ENCODE data around the gene HSPB6.

The HSPB6 gene

DNA sequence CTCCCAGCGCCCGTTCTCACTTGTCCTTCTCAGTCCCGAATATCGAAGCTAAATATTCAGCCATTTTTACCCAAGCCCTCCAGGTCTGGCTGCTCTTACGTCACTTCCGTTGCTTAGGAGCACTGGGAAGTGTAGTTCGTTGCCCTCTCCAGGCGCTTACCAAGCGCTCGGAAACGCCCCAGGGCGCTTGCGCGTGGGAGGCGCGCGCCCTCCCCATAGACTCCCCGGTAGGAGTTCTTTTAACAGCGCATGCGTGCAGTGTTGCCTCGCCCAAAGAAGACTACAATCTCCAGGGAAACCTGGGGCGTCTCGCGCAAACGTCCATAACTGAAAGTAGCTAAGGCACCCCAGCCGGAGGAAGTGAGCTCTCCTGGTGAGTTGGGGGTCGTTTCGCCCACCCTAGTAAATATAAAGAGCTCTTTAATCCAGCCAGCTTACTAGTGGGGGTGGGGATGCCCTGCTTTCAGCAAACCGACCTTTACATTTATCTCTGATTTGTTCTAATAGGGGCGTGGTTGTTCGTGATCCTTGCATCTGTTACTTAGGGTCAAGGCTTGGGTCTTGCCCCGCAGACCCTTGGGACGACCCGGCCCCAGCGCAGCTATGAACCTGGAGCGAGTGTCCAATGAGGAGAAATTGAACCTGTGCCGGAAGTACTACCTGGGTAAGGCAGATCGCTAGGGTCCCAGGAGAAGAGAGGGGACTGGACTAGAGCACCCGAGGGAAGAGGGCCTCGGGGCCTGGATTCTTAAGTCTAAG, 11.3 kb downstream of the HSPB6 start, which contains the start of the genes PSENEN and U2AF1L4:
TSS of gene PSENEN (plus strand) at position 324 of the 759 bp plus-strand sequence. CDS start at position 604, 280 bp downstream.
TSS of gene U2AF1L4 (minus strand) at position 91 of the 759 bp plus-strand sequence. CDS start at position 64, 27 bp downstream.
- peaks cover 13% of the 10 kb centered on the region for H3K4me1 ChIP-seq (ENCODE audit: control insufficient read depth, insufficient read depth, low read length)
- H3K27me3 ChIP-seq (ENCODE audit: control insufficient read depth, insufficient read depth, low read length, poor library complexity, severe bottlenecking): no peaks in the 10 kb centered on the region
- peak within 1 kb of the TSS; percentile 82 for H3K4me3 ChIP-seq (ENCODE audit: insufficient read depth, low read depth, low read length)
- 1% methylated on average over 40 of the region's 40 CpGs for WGBS, 2 experiments
- no peaks in the 10 kb centered on the region for H3K9me3 ChIP-seq (ENCODE audit: control insufficient read depth, low read length)
- H3K27ac ChIP-seq (ENCODE audit: insufficient read depth, low read depth, low read length, poor library complexity, severe bottlenecking): peak within 1 kb of the TSS; percentile 99
- no peaks in the 10 kb centered on the region for H3K36me3 ChIP-seq (ENCODE audit: control insufficient read depth, insufficient read depth, low read length)

DNA sequence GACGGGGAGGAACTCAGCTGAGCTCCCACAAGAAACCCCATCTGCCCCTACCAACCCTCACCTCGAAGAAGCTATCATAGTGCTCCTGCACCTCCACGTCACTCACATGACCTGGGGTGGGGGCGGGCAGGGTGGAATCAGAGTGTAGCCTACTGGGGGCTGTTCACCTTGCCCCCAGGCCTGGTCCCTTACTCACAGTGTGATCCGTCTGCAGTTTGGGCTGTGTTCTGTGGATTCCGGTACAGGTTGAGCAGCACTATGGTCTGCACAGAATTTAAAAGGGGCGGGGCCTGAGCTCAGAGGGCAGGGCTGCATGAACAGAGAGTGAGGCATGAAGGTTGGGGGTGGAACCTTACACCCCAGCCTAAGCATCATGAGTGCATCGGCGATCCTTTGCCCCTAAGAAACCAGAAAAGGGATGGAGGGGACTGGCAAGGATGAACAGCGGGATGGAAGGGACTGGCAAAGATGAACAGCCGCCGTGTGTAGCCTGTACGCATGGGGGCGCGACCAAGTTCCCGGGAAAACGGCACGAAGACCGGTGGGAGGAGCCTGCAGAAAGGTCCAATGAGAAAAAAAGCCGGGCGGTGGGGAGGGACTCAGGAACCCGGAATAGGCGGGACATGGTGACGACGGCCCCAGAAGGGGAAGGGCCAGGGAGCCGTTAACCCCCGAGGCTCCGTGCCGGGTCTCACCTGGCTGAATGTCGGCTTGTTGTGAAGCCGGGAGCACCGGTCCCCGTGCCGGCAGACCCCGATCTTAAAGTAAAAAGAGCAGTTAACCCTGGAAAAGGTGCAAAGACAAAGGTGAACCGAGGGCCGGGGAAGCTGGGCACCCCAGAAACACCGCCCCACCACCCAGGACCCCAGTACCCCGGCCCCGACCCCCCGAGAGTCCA, 12.2 kb downstream of the HSPB6 start:
- peak overlapping the region; percentile 82 for H3K4me3 ChIP-seq (ENCODE audit: insufficient read depth, low read depth, low read length)
- no peaks in the 10 kb centered on the region for H3K36me3 ChIP-seq (ENCODE audit: control insufficient read depth, insufficient read depth, low read length)
- H3K4me1 ChIP-seq (ENCODE audit: control insufficient read depth, insufficient read depth, low read length): peaks cover 16% of the 10 kb centered on the region
- H3K9me3 ChIP-seq (ENCODE audit: control insufficient read depth, low read length): no peaks in the 10 kb centered on the region
- peak overlapping the region; percentile 99 for H3K27ac ChIP-seq (ENCODE audit: insufficient read depth, low read depth, low read length, poor library complexity, severe bottlenecking)
- H3K27me3 ChIP-seq (ENCODE audit: control insufficient read depth, insufficient read depth, low read length, poor library complexity, severe bottlenecking): no peaks in the 10 kb centered on the region
- 10% methylated on average over 41 of the region's 41 CpGs for WGBS, 2 experiments

DNA sequence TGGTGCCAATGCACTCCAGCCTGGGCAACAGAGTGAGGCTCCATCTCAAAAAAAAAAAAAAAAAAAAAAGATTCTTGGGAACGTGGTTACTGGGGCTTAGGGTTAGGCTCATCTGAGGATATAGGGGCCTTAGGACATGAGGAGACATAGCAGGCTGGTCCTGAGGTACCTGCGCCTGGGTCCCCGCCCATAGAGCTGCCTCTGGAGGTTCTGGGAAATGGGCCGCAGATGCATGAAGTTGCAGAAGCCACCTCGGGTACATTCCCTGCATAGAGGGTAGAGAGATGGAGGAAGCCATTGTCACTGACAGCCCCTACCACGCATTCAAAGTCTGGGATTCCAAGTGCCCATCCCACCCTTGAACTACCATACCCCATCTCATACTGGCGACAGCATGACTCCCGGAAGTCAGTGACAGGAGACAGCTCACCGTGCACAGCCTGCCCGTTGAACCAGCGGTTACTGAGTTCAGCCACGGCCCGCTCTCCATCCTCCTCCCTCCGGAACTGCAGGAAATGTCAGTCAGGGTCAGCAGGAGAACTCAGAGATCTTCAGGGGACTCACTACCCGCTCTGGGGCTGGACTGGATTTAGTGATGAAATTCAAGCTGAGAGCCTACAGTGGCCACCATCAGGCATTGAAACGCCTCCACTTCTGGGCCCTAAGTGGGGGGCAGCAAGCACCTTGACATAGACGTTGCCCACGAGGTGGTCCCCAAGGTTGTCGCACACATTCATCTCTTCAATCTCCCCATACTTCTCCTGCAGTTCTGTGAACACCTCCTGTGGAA, 13.0 kb downstream of the HSPB6 start:
- Histone ChIP-seq H3K27me3 (ENCODE audit: control insufficient read depth, insufficient read depth, low read length, poor library complexity, severe bottlenecking) (no peaks in the 10 kb centered on the region), H3K4me1 (ENCODE audit: control insufficient read depth, insufficient read depth, low read length) (peaks cover 16% of the 10 kb centered on the region), H3K4me3 (ENCODE audit: insufficient read depth, low read depth, low read length) (peak overlapping the region; percentile 82), H3K36me3 (ENCODE audit: control insufficient read depth, insufficient read depth, low read length) (no peaks in the 10 kb centered on the region), H3K9me3 (ENCODE audit: control insufficient read depth, low read length) (no peaks in the 10 kb centered on the region), H3K27ac (ENCODE audit: insufficient read depth, low read depth, low read length, poor library complexity, severe bottlenecking) (no peak overlapping the region)
- WGBS, 2 experiments: 91 to 93% methylated on average over 19 of the region's 19 CpGs

- H3K27me3 ChIP-seq (ENCODE audit: control insufficient read depth, insufficient read depth, low read length, poor library complexity, severe bottlenecking): no peaks in the 10 kb centered on the region
- no peak within 1 kb of the TSS for H3K27ac ChIP-seq (ENCODE audit: insufficient read depth, low read depth, low read length, poor library complexity, severe bottlenecking)
- no peak within 1 kb of the TSS for H3K4me3 ChIP-seq (ENCODE audit: insufficient read depth, low read depth, low read length)
Observed at GRCh38 chr19:35742121-35742724, 14.6 kb downstream of the HSPB6 start, which contains the start of gene IGFLR1. Gene IGFLR1 (minus strand): TSS chr19:35742452. CDS start chr19:35741180, 1,272 bp downstream.

DNA sequence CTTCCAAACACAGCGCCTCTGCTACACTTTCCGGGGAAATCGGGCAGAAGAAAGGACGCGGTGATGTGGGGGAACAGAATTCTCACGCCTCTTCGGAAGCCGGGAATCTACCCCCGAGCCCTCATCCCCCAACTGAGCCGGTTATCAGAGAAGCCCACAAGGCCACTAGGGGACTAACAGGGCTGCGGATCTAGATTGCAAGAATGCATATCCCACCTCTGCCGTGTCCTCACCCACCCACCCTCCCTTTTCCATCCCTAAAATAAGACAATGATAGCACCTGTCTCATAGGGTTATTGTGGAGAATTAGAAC, 15.7 kb downstream of the HSPB6 start:
- 1% methylated on average over 11 to 12 of the region's 12 CpGs for WGBS, 2 experiments
- Histone ChIP-seq H3K4me3 (ENCODE audit: insufficient read depth, low read depth, low read length) (peak overlapping the region; percentile 77), H3K4me1 (ENCODE audit: control insufficient read depth, insufficient read depth, low read length) (peaks cover 16% of the 10 kb centered on the region), H3K36me3 (ENCODE audit: control insufficient read depth, insufficient read depth, low read length) (peaks cover 13% of the 10 kb centered on the region), H3K9me3 (ENCODE audit: control insufficient read depth, low read length) (no peaks in the 10 kb centered on the region), H3K27ac (ENCODE audit: insufficient read depth, low read depth, low read length, poor library complexity, severe bottlenecking) (peak overlapping the region; percentile 95), H3K27me3 (ENCODE audit: control insufficient read depth, insufficient read depth, low read length, poor library complexity, severe bottlenecking) (no peaks in the 10 kb centered on the region)

More at GRCh38 chr19:35742121-35742724, 14.6 kb downstream of the HSPB6 start, which contains the start of gene IGFLR1:
- H3K36me3 ChIP-seq (ENCODE audit: control insufficient read depth, insufficient read depth, low read length): peaks cover 8% of the 10 kb centered on the region
- H3K4me1 ChIP-seq (ENCODE audit: control insufficient read depth, insufficient read depth, low read length): peaks cover 16% of the 10 kb centered on the region
- WGBS, 2 experiments: 95 to 96% methylated on average over 9 of the region's 9 CpGs
- no peaks in the 10 kb centered on the region for H3K9me3 ChIP-seq (ENCODE audit: control insufficient read depth, low read length)

- peaks cover 13% of the 10 kb centered on the region for H3K36me3 ChIP-seq (ENCODE audit: control insufficient read depth, insufficient read depth, low read length)
- WGBS, 2 experiments: 0% methylated on average over 63 of the region's 63 CpGs
- H3K27me3 ChIP-seq (ENCODE audit: control insufficient read depth, insufficient read depth, low read length, poor library complexity, severe bottlenecking): no peaks in the 10 kb centered on the region
- no peaks in the 10 kb centered on the region for H3K9me3 ChIP-seq (ENCODE audit: control insufficient read depth, low read length)
- peaks cover 16% of the 10 kb centered on the region for H3K4me1 ChIP-seq (ENCODE audit: control insufficient read depth, insufficient read depth, low read length)
- peak overlapping the region; percentile 95 for H3K27ac ChIP-seq (ENCODE audit: insufficient read depth, low read depth, low read length, poor library complexity, severe bottlenecking)
- peak overlapping the region; percentile 77 for H3K4me3 ChIP-seq (ENCODE audit: insufficient read depth, low read depth, low read length)
Observed at GRCh38 chr19:35740423-35741202, 16.2 kb downstream of the HSPB6 start.

DNA sequence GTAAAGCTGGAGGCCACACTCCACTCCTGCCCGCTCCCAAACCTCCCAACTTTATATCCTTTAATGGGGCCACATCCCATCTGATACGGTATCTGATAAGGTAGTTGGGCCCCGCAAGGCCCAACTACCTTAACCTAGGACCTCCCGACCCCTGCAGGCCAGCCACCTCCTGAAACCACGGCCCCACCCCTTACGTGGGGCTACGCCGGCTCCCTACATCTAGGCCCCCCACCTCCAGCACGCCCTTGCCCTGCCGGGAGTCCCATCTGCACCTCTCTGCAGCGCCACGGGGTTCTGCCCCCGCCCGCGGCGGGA, 16.8 kb downstream of the HSPB6 start:
- Histone ChIP-seq H3K27me3 (ENCODE audit: control insufficient read depth, insufficient read depth, low read length, poor library complexity, severe bottlenecking) (no peaks in the 10 kb centered on the region), H3K27ac (ENCODE audit: insufficient read depth, low read depth, low read length, poor library complexity, severe bottlenecking) (no peak overlapping the region), H3K9me3 (ENCODE audit: control insufficient read depth, low read length) (no peaks in the 10 kb centered on the region), H3K4me1 (ENCODE audit: control insufficient read depth, insufficient read depth, low read length) (peaks cover 16% of the 10 kb centered on the region), H3K4me3 (ENCODE audit: insufficient read depth, low read depth, low read length) (peak overlapping the region; percentile 77), H3K36me3 (ENCODE audit: control insufficient read depth, insufficient read depth, low read length) (peaks cover 13% of the 10 kb centered on the region)
- 7 to 11% methylated on average over 16 of the region's 16 CpGs for WGBS, 2 experiments

DNA sequence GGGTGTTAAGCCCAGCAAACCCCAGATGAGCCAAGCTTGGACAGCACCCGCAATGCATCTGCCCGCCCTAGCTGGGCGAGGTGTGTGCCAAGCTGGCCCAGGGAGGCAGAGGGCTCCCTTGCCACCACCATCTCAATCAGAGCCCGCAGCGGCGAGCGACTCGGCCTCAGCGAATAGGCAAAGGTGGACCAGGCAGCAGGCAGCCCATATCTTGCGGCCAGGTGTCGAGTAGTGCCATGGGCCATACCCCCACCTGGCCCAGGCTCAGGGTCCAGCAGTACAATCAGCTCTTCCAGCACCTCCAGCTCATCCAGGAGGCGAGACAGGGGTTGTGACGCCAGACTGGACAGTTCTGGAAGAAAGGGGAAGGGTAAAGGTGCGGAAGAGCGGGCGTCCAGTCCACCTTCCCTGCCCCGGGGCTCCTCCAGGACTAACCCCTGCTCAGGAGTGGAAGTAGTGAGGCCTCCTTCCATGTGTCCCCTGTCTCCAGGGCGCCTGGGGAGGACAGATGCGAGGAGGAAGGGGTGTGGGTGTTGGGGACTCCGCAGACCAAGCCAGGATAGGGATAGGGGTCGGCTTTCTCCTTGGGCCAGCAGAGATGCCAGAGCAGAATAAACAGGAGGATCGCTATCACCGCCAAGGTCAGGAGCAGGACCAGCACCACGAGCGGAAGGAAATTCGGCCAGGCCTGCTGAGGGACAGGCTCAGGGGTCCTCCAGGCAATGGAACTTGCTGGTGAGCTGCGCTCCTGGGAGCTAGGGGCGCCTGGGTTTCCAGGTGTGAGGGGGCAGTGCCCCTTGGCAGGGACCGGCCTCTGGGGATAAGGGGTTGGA, 17.3 kb downstream of the HSPB6 start:
- H3K4me1 ChIP-seq (ENCODE audit: control insufficient read depth, insufficient read depth, low read length): peaks cover 16% of the 10 kb centered on the region
- H3K9me3 ChIP-seq (ENCODE audit: control insufficient read depth, low read length): no peaks in the 10 kb centered on the region
- 86% methylated on average over 29 of the region's 29 CpGs for whole genome bisulfite sequencing, 2 experiments
- H3K4me3 ChIP-seq (ENCODE audit: insufficient read depth, low read depth, low read length): peak overlapping the region; percentile 77
- H3K27me3 ChIP-seq (ENCODE audit: control insufficient read depth, insufficient read depth, low read length, poor library complexity, severe bottlenecking): no peaks in the 10 kb centered on the region
- peaks cover 13% of the 10 kb centered on the region for H3K36me3 ChIP-seq (ENCODE audit: control insufficient read depth, insufficient read depth, low read length)
- H3K27ac ChIP-seq (ENCODE audit: insufficient read depth, low read depth, low read length, poor library complexity, severe bottlenecking): no peak overlapping the region

Measured in ectodermal cell (in vitro differentiated cells).